WTC11 (cell line): ENCODE results near the gene GID8.

Experiments
- CREB1 ChIP-seq: sonication (generic); formaldehyde crosslinking; IDR thresholded peaks from 2 replicates; pipeline ENCODE4 v1.8.0; 2023; ENCODE audit warnings: mild to moderate bottlenecking, missing genetic modification reagents
- FOXP1 ChIP-seq: sonication (generic); formaldehyde crosslinking; IDR thresholded peaks from 2 replicates; pipeline ENCODE4 v1.8.0; 2022; ENCODE audit warnings: missing genetic modification reagents, mild to moderate bottlenecking, moderate library complexity, borderline replicate concordance
- JUN ChIP-seq: sonication (generic); formaldehyde crosslinking; IDR thresholded peaks from 2 replicates; pipeline ENCODE4 v1.8.0; 2023; ENCODE audit warnings: mild to moderate bottlenecking, missing genetic modification reagents
- NR2C2 ChIP-seq: sonication (generic); formaldehyde crosslinking; IDR thresholded peaks from 2 replicates; pipeline ENCODE4 v1.8.0; 2022; ENCODE audit warnings: mild to moderate bottlenecking, missing genetic modification reagents
- SMAD4 ChIP-seq: sonication (generic); formaldehyde crosslinking; IDR thresholded peaks from 2 replicates; pipeline ENCODE4 v1.8.0; 2022; ENCODE audit warnings: mild to moderate bottlenecking, missing genetic modification reagents
- TF ChIP-seq, protein P1 (sequence below): fragments of 200-600 bp; IDR thresholded peaks from 2 replicates; pipeline ENCODE4 v1.8.0; 2022; ENCODE audit warnings: antibody characterized with exemption
- TF ChIP-seq, protein P2 (sequence below): sonication (generic); formaldehyde crosslinking; IDR thresholded peaks from 2 replicates; pipeline ENCODE4 v1.8.1; 2023; ENCODE audit warnings: mild to moderate bottlenecking, missing genetic modification reagents, moderate library complexity
- TF ChIP-seq, protein P3 (sequence below): sonication (generic); formaldehyde crosslinking; IDR thresholded peaks from 2 replicates; pipeline ENCODE4 v1.8.0; 2022; ENCODE audit warnings: mild to moderate bottlenecking, missing genetic modification reagents
- TF ChIP-seq, protein P4 (sequence below): sonication (generic); formaldehyde crosslinking; conservative IDR thresholded peaks from 2 replicates; pipeline ENCODE4 v1.8.1; 2022; ENCODE audit warnings: mild to moderate bottlenecking, missing genetic modification reagents
- TF ChIP-seq, protein P5 (sequence below): sonication (generic); formaldehyde crosslinking; IDR thresholded peaks from 2 replicates; pipeline ENCODE4 v1.8.1; 2023; ENCODE audit warnings: mild to moderate bottlenecking, moderate library complexity, missing genetic modification reagents
- TF ChIP-seq, protein P6 (sequence below): sonication (generic); formaldehyde crosslinking; IDR thresholded peaks from 2 replicates; pipeline ENCODE4 v1.8.1; 2022; ENCODE audit warnings: mild to moderate bottlenecking, moderate library complexity, missing genetic modification reagents
- TF ChIP-seq, protein P7 (sequence below): fragments of 250-450 bp; sonication (Bioruptor Pico); IDR thresholded peaks from 2 replicates; pipeline ENCODE4 v1.9.0; 2021; ENCODE audit warnings: moderate library complexity, mild to moderate bottlenecking, inconsistent platforms, borderline replicate concordance
- TF ChIP-seq, protein P8 (sequence below): sonication (generic); formaldehyde crosslinking; IDR thresholded peaks from 2 replicates; pipeline ENCODE4 v1.8.1; 2023; ENCODE audit warnings: mild to moderate bottlenecking, missing genetic modification reagents, borderline replicate concordance

DNA sequence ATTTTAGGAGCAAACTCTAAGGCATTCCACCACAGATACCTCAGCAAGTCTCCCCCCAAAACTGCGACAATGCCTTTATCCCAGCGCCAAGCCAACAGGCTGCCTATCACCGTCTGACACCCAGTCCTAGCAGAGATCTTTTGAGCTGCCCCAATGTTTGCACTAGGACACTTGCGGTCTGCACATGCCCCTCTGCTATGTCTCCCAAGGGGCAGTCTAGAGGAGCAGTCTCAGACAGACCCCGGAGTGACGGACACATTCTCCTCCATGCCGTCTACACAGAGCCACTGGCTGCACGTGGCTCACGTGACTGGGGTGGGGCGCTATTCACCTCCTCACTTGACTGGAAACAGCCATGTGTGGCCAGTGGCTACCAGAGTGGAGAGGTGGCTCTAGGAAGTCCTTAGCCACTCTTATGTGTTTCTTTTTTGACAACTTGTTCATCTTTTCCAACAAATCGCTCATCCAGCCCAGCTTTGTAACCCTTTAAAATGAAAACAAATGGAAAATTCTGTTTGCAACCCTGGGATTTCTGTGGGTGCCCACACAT, 27.7 kb upstream of the GID8 start:
- TF ChIP-seq, protein P1, sequence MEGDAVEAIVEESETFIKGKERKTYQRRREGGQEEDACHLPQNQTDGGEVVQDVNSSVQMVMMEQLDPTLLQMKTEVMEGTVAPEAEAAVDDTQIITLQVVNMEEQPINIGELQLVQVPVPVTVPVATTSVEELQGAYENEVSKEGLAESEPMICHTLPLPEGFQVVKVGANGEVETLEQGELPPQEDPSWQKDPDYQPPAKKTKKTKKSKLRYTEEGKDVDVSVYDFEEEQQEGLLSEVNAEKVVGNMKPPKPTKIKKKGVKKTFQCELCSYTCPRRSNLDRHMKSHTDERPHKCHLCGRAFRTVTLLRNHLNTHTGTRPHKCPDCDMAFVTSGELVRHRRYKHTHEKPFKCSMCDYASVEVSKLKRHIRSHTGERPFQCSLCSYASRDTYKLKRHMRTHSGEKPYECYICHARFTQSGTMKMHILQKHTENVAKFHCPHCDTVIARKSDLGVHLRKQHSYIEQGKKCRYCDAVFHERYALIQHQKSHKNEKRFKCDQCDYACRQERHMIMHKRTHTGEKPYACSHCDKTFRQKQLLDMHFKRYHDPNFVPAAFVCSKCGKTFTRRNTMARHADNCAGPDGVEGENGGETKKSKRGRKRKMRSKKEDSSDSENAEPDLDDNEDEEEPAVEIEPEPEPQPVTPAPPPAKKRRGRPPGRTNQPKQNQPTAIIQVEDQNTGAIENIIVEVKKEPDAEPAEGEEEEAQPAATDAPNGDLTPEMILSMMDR, result no peak
- no peak for TF ChIP-seq FOXP1 (CRISPR knock-in tag)
- TF ChIP-seq, protein P2, sequence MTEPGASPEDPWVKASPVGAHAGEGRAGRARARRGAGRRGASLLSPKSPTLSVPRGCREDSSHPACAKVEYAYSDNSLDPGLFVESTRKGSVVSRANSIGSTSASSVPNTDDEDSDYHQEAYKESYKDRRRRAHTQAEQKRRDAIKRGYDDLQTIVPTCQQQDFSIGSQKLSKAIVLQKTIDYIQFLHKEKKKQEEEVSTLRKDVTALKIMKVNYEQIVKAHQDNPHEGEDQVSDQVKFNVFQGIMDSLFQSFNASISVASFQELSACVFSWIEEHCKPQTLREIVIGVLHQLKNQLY (CRISPR knock-in tag), result no peak
- TF ChIP-seq, protein P3, sequence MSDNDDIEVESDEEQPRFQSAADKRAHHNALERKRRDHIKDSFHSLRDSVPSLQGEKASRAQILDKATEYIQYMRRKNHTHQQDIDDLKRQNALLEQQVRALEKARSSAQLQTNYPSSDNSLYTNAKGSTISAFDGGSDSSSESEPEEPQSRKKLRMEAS (CRISPR knock-in tag), result no peak
- TF ChIP-seq NR2C2 (CRISPR knock-in tag), result no peak
- TF ChIP-seq, protein P4, sequence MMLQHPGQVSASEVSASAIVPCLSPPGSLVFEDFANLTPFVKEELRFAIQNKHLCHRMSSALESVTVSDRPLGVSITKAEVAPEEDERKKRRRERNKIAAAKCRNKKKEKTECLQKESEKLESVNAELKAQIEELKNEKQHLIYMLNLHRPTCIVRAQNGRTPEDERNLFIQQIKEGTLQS (CRISPR knock-in tag), result no peak
- no peak for TF ChIP-seq CREB1 (CRISPR knock-in tag)
- no peak for TF ChIP-seq SMAD4 (CRISPR knock-in tag)
- TF ChIP-seq, protein P5, sequence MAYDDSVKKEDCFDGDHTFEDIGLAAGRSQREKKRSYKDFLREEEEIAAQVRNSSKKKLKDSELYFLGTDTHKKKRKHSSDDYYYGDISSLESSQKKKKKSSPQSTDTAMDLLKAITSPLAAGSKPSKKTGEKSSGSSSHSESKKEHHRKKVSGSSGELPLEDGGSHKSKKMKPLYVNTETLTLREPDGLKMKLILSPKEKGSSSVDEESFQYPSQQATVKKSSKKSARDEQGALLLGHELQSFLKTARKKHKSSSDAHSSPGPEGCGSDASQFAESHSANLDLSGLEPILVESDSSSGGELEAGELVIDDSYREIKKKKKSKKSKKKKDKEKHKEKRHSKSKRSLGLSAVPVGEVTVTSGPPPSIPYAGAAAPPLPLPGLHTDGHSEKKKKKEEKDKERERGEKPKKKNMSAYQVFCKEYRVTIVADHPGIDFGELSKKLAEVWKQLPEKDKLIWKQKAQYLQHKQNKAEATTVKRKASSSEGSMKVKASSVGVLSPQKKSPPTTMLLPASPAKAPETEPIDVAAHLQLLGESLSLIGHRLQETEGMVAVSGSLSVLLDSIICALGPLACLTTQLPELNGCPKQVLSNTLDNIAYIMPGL (CRISPR knock-in tag), result no peak
- TF ChIP-seq, protein P6, sequence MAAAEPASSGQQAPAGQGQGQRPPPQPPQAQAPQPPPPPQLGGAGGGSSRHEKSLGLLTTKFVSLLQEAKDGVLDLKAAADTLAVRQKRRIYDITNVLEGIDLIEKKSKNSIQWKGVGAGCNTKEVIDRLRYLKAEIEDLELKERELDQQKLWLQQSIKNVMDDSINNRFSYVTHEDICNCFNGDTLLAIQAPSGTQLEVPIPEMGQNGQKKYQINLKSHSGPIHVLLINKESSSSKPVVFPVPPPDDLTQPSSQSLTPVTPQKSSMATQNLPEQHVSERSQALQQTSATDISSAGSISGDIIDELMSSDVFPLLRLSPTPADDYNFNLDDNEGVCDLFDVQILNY (CRISPR knock-in tag), result no peak
- TF ChIP-seq JUN (CRISPR knock-in tag), result no peak
- TF ChIP-seq, protein P7, sequence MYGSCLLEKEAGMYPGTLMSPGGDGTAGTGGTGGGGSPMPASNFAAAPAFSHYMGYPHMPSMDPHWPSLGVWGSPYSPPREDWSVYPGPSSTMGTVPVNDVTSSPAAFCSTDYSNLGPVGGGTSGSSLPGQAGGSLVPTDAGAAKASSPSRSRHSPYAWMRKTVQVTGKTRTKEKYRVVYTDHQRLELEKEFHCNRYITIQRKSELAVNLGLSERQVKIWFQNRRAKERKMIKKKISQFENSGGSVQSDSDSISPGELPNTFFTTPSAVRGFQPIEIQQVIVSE (CRISPR knock-in tag), result no peak
- TF ChIP-seq, protein P8, sequence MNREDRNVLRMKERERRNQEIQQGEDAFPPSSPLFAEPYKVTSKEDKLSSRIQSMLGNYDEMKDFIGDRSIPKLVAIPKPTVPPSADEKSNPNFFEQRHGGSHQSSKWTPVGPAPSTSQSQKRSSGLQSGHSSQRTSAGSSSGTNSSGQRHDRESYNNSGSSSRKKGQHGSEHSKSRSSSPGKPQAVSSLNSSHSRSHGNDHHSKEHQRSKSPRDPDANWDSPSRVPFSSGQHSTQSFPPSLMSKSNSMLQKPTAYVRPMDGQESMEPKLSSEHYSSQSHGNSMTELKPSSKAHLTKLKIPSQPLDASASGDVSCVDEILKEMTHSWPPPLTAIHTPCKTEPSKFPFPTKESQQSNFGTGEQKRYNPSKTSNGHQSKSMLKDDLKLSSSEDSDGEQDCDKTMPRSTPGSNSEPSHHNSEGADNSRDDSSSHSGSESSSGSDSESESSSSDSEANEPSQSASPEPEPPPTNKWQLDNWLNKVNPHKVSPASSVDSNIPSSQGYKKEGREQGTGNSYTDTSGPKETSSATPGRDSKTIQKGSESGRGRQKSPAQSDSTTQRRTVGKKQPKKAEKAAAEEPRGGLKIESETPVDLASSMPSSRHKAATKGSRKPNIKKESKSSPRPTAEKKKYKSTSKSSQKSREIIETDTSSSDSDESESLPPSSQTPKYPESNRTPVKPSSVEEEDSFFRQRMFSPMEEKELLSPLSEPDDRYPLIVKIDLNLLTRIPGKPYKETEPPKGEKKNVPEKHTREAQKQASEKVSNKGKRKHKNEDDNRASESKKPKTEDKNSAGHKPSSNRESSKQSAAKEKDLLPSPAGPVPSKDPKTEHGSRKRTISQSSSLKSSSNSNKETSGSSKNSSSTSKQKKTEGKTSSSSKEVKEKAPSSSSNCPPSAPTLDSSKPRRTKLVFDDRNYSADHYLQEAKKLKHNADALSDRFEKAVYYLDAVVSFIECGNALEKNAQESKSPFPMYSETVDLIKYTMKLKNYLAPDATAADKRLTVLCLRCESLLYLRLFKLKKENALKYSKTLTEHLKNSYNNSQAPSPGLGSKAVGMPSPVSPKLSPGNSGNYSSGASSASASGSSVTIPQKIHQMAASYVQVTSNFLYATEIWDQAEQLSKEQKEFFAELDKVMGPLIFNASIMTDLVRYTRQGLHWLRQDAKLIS (CRISPR knock-in tag), result no peak
